GM18519 (cell line): ENCODE measurements around the gene AVPR1A.
"Not testable (repeated sequence)": the region's sequence is repeated elsewhere in the genome, so short reads cannot be mapped to it uniquely, and the experiment has no call there.

Experiments used
- ATAC-seq: cut with Tn5 transposase; IDR thresholded peaks from one replicate; pipeline ENCODE4 v1.9.1; 2021; ENCODE audit warnings: mild to moderate bottlenecking, moderate library complexity; ENCODE audit not compliant: unreplicated experiment, low FRiP score

The AVPR1A gene

GRCh38 chr12:63150713-63151622, at the start of gene AVPR1A:
Gene AVPR1A, minus strand, starts transcription at chr12:63151201. Its CDS starts 365 bp downstream, at chr12:63150836.
- no peak for ATAC-seq

GRCh38 chr12:63196168-63196567, 45.2 kb upstream of the AVPR1A start:
- ATAC-seq: no peak

- no peak for ATAC-seq
Observed at GRCh38 chr12:63179224-63179623, 28.2 kb upstream of the AVPR1A start.

- no peak for ATAC-seq
Observed at GRCh38 chr12:63170321-63170720, 19.3 kb upstream of the AVPR1A start.

- ATAC-seq: not testable (repeated sequence)
Observed at GRCh38 chr12:63167741-63168140, 16.7 kb upstream of the AVPR1A start.

GRCh38 chr12:63164911-63165310, 13.9 kb upstream of the AVPR1A start:
- no peak for ATAC-seq

GRCh38 chr12:63163541-63163940, 12.5 kb upstream of the AVPR1A start:
- no peak for ATAC-seq

GRCh38 chr12:63155375-63155774, 4.4 kb upstream of the AVPR1A start:
- ATAC-seq: no peak

GRCh38 chr12:63154560-63154959, 3.6 kb upstream of the AVPR1A start:
- no peak for ATAC-seq

- ATAC-seq: no peak
Observed at GRCh38 chr12:63152321-63152700, 1.3 kb upstream of the AVPR1A start.

- ATAC-seq: peak; percentile 73
Observed at GRCh38 chr12:63151623-63152320, 771 bp upstream of the AVPR1A start.

- ATAC-seq: no peak
Observed at GRCh38 chr12:63149909-63150712, 890 bp downstream of the AVPR1A start.

GRCh38 chr12:63144556-63144955, 6.4 kb downstream of the AVPR1A start:
- no peak for ATAC-seq

GRCh38 chr12:63138488-63138887, 12.5 kb downstream of the AVPR1A start:
- no peak for ATAC-seq

- ATAC-seq: no peak
Observed at GRCh38 chr12:63133981-63134380, 17.0 kb downstream of the AVPR1A start.

- no peak for ATAC-seq
Observed at GRCh38 chr12:63132201-63132600, 18.8 kb downstream of the AVPR1A start.

GRCh38 chr12:63129927-63130326, 21.1 kb downstream of the AVPR1A start:
- ATAC-seq: no peak

GRCh38 chr12:63124778-63125177, 26.2 kb downstream of the AVPR1A start:
- ATAC-seq: no peak

GRCh38 chr12:63103494-63104131, 47.4 kb downstream of the AVPR1A start:
- ATAC-seq: peak; percentile 46

- ATAC-seq: no peak
Observed at GRCh38 chr12:63101920-63102319, 49.1 kb downstream of the AVPR1A start.
